BJ (cell line): Measurements from ENCODE around the gene CCDC50. TPM values are rescaled to one million over a fixed set of nuclear protein-coding genes. Genes with fewer than 3 reads are reported as not detected.

Source experiments
- CTCF ChIA-PET: fragments of 350-600 bp; formaldehyde crosslinking; extraction: SDS; loops from one replicate; lab custom pipeline; 2021; ENCODE audit warnings: antibody characterized with exemption, inconsistent platforms; lab: Yijun Ruan, JAX
- POLR2A ChIA-PET: fragments of 300-600 bp; sonication (Branson Sonifier 250); formaldehyde crosslinking; extraction: SDS; loops from one replicate; lab custom pipeline; 2021; ENCODE audit warnings: antibody characterized with exemption; lab: Charles Lee
- DNase-seq: peaks from one replicate; pipeline ENCODE4 v3.0.0-alpha.2; 2011; ENCODE audit warnings: low read depth
- H3K27me3 ChIP-seq: 2 replicates; pipeline ENCODE4 v1.6.0; 2011; ENCODE audit warnings: low read length; ENCODE audit not compliant: control insufficient read depth, insufficient read depth
- H3K36me3 ChIP-seq: 2 replicates; pipeline ENCODE4 v1.5.1; 2011; ENCODE audit warnings: low read length; ENCODE audit not compliant: control insufficient read depth, insufficient read depth
- H3K4me3 ChIP-seq: 2 replicates; pipeline ENCODE4 v1.5.1; 2011; ENCODE audit warnings: low read depth, mild to moderate bottlenecking, control low read depth, low read length
- polyA plus RNA-seq: library from polyadenylated mRNA; depleted of rRNA; stranded (reverse); fragments of >200 nt; gene quantifications from 2 replicates; pipeline ENCODE4 v1.2.3, GENCODE V29; 2011
- TF ChIP-seq, protein P1 (sequence below): IDR thresholded peaks from 2 replicates; pipeline ENCODE4 v1.5.1; 2011; ENCODE audit warnings: low read depth, mild to moderate bottlenecking, control low read depth, inconsistent platforms, low read length, moderate library complexity; ENCODE audit not compliant: insufficient read depth

The CCDC50 gene
- polyA plus RNA-seq, 1 experiment = 43.9 TPM

DNA sequence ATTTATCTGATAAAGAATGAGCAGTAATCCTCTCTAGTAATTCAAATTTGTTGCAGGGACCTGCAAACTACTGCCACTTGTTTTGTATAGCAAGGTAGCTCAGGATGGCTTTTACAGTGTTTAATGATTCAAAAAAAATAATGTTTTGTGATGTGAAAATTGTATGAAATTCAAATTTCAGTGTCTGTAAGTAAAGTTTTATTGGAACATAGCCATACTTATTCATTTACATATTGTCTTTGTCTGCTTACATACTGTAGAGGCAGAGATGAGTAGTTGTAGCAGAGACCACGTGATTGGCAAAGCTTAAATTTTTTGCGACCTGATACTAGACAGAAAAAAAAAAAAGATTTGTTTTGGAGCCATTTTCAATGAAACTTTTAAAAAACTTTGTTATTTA, 7.6 kb downstream of the CCDC50 start:
- DNase-seq = no peak
- ChIA-PET POLR2A (no interaction called here), CTCF (interaction anchor here (0.7 to 1.0 kb wide), 2 partner anchors 12 to 78 kb away, joined by 3 read pairs; no protein-coding TSS in a partner anchor)
- H3K27me3 ChIP-seq = no peaks in the 10 kb centered on the region
- no peak overlapping the region for H3K4me3 ChIP-seq
- TF ChIP-seq, protein P1, sequence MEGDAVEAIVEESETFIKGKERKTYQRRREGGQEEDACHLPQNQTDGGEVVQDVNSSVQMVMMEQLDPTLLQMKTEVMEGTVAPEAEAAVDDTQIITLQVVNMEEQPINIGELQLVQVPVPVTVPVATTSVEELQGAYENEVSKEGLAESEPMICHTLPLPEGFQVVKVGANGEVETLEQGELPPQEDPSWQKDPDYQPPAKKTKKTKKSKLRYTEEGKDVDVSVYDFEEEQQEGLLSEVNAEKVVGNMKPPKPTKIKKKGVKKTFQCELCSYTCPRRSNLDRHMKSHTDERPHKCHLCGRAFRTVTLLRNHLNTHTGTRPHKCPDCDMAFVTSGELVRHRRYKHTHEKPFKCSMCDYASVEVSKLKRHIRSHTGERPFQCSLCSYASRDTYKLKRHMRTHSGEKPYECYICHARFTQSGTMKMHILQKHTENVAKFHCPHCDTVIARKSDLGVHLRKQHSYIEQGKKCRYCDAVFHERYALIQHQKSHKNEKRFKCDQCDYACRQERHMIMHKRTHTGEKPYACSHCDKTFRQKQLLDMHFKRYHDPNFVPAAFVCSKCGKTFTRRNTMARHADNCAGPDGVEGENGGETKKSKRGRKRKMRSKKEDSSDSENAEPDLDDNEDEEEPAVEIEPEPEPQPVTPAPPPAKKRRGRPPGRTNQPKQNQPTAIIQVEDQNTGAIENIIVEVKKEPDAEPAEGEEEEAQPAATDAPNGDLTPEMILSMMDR = no peak
- H3K36me3 ChIP-seq = no peaks in the 10 kb centered on the region

DNA sequence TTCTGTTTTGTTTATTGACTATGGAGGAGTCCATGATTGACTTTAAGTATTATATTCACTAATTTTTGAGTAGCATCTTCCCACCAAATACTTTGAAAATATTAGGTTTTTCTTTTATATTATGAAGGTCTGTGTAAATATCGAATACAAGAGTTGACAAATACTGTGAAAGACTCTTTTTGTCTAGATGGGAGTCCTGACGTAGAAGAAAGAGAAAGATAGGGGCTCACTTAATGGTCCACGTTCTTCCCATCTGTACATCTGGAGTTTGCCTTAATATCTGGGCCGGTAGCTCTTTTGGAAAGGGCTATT, 8.9 kb downstream of the CCDC50 start:
- Histone ChIP-seq H3K27me3 (no peaks in the 10 kb centered on the region), H3K36me3 (no peaks in the 10 kb centered on the region), H3K4me3 (no peak overlapping the region)
- CTCF ChIA-PET = interaction anchor here (1.0 kb wide), 1 partner anchor 202 kb away, joined by 3 read pairs; no protein-coding TSS in a partner anchor
- TF ChIP-seq, protein P1 = no peak
- POLR2A ChIA-PET = no interaction called here
- no peak for DNase-seq

DNA sequence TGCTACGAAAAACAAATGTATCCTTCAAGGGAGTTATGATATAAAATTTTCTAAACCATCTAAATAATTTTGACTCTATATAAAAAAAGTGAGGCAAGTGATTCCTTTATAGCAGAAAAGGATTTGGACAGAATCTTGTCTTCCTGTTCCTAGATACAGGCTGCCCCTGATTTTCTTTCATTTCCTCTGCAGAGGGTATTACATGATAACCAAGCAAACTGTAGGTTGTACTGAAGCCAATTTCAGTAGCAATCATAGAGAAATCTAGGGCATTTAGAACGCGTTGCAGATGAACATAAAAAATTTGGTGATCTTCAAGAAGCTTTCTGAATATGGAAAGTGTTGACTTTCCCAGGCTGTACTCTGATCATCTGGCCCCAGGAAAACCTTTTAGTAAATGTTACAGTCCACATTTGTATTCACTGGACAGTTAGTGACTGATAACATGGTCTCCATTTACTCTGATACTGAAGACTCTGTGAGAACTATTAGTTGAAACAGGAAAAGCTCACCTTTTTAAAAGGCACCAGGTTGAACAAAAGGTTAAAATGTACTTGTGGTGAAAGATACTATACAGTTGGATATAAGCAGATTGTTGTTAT, 10.2 kb downstream of the CCDC50 start:
- ChIA-PET POLR2A (no interaction called here), CTCF (interaction anchor here (1.6 kb wide), 1 partner anchor 16 kb away, joined by 3 read pairs; no protein-coding TSS in a partner anchor)
- no peak for DNase-seq
- TF ChIP-seq, protein P1 = no peak
- Histone ChIP-seq H3K4me3 (no peak overlapping the region), H3K36me3 (no peaks in the 10 kb centered on the region; the same call in 1 of the 2 replicates), H3K27me3 (no peaks in the 10 kb centered on the region)

DNA sequence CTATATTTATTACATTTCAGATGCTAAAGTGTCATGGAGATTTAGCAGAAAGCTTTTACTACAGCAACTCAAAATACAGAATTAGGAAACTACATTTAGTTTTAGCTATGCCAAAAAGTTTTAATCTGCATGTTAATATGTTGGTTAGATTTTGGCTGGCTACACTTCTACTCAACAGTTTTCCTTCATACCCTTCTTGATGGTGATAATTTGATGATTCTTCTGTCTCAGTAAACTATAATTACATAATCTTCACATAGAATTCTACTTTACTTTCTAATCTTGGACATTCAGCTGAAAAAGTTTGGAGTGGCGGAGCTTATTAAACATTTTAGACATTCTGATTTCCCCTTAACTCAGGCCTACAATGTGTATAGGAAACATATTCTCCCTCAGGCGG, 11.2 kb downstream of the CCDC50 start:
- CTCF ChIA-PET = interaction anchor here (0.6 to 2.5 kb wide), 3 partner anchors 15 to 30 kb away, joined by 3 to 7 read pairs (median 6); no protein-coding TSS in a partner anchor
- POLR2A ChIA-PET = no interaction called here
- no peak for DNase-seq
- TF ChIP-seq, protein P1 = no peak
- Histone ChIP-seq H3K27me3 (no peaks in the 10 kb centered on the region), H3K4me3 (no peak overlapping the region), H3K36me3 (no peaks in the 10 kb centered on the region; the same call in 1 of the 2 replicates)

DNA sequence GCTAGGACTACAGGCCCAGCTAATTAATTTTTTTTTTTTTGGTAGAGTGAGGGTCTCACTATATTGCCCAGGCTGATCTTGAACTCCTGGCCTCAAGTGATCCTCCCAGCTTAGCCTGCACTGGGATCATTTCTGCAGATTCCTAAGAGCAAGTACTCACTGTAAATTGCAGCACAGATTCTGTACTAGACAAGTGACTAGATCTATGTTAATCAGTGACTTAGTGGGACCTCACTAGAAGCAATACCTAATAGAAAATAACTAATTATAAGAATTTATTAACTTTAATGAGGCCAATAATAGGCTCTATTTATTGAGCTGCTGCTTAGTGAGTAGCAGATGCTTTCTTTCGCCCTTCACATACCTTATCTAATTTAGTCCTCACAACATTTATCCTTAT, 11.8 kb downstream of the CCDC50 start:
- DNase-seq = no peak
- Histone ChIP-seq H3K36me3 (no peaks in the 10 kb centered on the region; the same call in 1 of the 2 replicates), H3K27me3 (no peaks in the 10 kb centered on the region), H3K4me3 (no peak overlapping the region)
- TF ChIP-seq, protein P1 = no peak
- ChIA-PET CTCF (interaction anchor here (0.6 to 2.5 kb wide), 3 partner anchors 14 to 30 kb away, joined by 3 to 7 read pairs (median 6); no protein-coding TSS in a partner anchor), POLR2A (no interaction called here)
